IPS-18a (cell line): Measurements from ENCODE around the gene STK32B.

Experiments
- H3K27ac ChIP-seq: one replicate; pipeline ENCODE4 v1.5.1; 2013; ENCODE audit warnings: low read length
- H3K27me3 ChIP-seq: one replicate; pipeline ENCODE4 v1.6.1; 2013; ENCODE audit warnings: mild to moderate bottlenecking, low read length; ENCODE audit not compliant: control insufficient read depth, insufficient read depth
- H3K36me3 ChIP-seq: one replicate; pipeline ENCODE4 v1.6.1; 2013; ENCODE audit warnings: low read depth, low read length; ENCODE audit not compliant: control insufficient read depth
- H3K4me1 ChIP-seq: one replicate; pipeline ENCODE4 v1.6.1; 2013; ENCODE audit warnings: low read depth, low read length; ENCODE audit not compliant: control insufficient read depth
- H3K4me3 ChIP-seq: one replicate; pipeline ENCODE4 v1.5.1; 2013; ENCODE audit warnings: low read length
- H3K9ac ChIP-seq: one replicate; pipeline ENCODE4 v1.6.1; 2013; ENCODE audit warnings: mild to moderate bottlenecking, low read length, moderate library complexity
- H3K9me3 ChIP-seq: one replicate; pipeline ENCODE4 v1.6.1; 2013; ENCODE audit warnings: low read depth, low read length; ENCODE audit not compliant: control insufficient read depth

STK32B gene

DNA sequence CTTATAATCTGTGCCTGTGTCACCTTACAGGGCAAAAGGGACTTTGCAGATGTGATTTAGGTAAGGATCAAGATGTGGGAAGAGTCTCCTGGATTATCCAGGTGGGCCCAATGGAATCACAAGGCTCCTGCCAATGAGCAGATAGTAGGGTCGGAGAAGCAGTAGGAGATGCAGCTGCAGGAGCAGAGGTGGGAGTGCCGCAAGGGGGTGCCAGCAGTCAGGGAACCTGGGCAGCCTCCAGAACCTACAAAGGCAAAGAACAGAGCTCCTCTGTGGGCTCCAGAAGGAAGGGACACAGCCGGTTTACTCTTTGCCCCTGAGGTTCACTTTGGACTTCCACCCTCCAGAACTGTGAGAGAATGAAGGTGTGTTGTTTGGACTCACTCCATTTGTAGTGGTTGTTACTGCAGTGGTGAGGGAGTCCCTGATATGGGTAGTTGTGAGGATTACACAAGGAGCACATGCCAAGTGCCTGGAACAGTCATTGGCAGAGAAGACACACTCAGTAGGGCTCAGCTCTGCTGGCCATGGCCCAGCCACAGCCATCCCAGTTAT is 338.6 kb downstream of the STK32B start:
- Histone ChIP-seq H3K27ac (no peak overlapping the region), H3K36me3 (no peaks in the 10 kb centered on the region), H3K4me3 (no peak overlapping the region), H3K9ac (no peak overlapping the region), H3K27me3 (no peaks in the 10 kb centered on the region), H3K9me3 (no peaks in the 10 kb centered on the region), H3K4me1 (no peaks in the 10 kb centered on the region)

GRCh38 chr4:5391492-5391891 is 340.2 kb downstream of the STK32B start:
- Histone ChIP-seq H3K36me3 (no peaks in the 10 kb centered on the region), H3K9me3 (no peaks in the 10 kb centered on the region), H3K9ac (no peak overlapping the region), H3K4me1 (no peaks in the 10 kb centered on the region), H3K4me3 (no peak overlapping the region), H3K27ac (no peak overlapping the region), H3K27me3 (no peaks in the 10 kb centered on the region)

GRCh38 chr4:5393911-5394513 is 342.7 kb downstream of the STK32B start:
- H3K9me3 ChIP-seq = no peaks in the 10 kb centered on the region
- no peak overlapping the region for H3K4me3 ChIP-seq
- H3K27me3 ChIP-seq = no peaks in the 10 kb centered on the region

DNA sequence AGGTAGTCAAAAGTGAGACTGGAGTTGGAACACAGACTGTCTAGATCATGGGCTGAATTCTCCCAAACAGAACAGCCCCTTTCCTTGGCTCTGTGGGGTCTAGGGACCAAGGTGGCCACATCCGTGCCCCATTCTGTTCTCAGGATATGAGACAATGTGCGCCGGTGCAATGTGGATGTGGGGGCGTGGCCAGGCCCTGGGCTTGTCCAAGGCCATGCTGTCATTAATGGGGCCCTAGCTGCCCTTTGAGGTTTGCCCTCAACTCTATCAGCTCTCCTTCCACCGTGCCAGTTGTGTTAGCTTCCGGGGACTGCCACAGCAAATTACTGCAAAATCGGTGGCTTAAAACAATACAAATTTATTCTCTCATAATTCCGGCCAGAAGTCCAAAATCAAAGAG is 344.5 kb downstream of the STK32B start:
- Histone ChIP-seq H3K36me3 (no peaks in the 10 kb centered on the region), H3K4me1 (no peaks in the 10 kb centered on the region), H3K4me3 (no peak overlapping the region), H3K9me3 (no peaks in the 10 kb centered on the region), H3K27ac (no peak overlapping the region), H3K9ac (no peak overlapping the region), H3K27me3 (no peaks in the 10 kb centered on the region)

More at GRCh38 chr4:5393911-5394513, 342.7 kb downstream of the STK32B start:
- Histone ChIP-seq H3K27ac (no peak overlapping the region), H3K4me1 (no peaks in the 10 kb centered on the region), H3K36me3 (no peaks in the 10 kb centered on the region), H3K9ac (no peak overlapping the region)

GRCh38 chr4:5398056-5398455 is 346.8 kb downstream of the STK32B start:
- Histone ChIP-seq H3K4me3 (no peak overlapping the region), H3K27me3 (no peaks in the 10 kb centered on the region), H3K4me1 (no peaks in the 10 kb centered on the region), H3K27ac (no peak overlapping the region), H3K36me3 (no peaks in the 10 kb centered on the region), H3K9me3 (no peaks in the 10 kb centered on the region), H3K9ac (no peak overlapping the region)

DNA sequence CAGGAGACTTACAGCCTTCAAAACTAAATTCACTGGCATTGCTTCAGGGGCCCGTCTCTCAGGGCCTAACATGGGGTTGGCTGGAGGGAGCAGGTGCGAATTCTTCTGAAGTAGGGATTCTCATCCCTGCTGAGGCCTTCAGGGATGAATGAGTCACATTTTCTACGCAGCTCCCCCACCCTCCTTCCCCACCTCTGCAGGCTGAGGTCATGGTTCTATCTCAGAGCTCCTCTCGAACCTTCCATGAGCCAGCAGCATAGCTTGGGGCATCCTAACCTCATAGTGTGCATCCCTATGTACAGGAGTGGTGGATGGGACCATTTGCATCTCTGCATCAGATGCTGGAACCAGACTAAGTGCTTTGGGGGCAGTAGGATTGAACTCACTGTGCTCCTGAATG is 347.8 kb downstream of the STK32B start:
- no peaks in the 10 kb centered on the region for H3K36me3 ChIP-seq
- no peak overlapping the region for H3K9ac ChIP-seq
- no peaks in the 10 kb centered on the region for H3K4me1 ChIP-seq
- no peak overlapping the region for H3K4me3 ChIP-seq
- no peak overlapping the region for H3K27ac ChIP-seq
- H3K9me3 ChIP-seq = no peaks in the 10 kb centered on the region
- H3K27me3 ChIP-seq = no peaks in the 10 kb centered on the region

GRCh38 chr4:5399790-5400421 is 348.6 kb downstream of the STK32B start:
- H3K36me3 ChIP-seq = no peaks in the 10 kb centered on the region
- H3K9me3 ChIP-seq = no peaks in the 10 kb centered on the region
- no peak overlapping the region for H3K4me3 ChIP-seq
- H3K27ac ChIP-seq = no peak overlapping the region
- H3K27me3 ChIP-seq = no peaks in the 10 kb centered on the region
- H3K4me1 ChIP-seq = no peaks in the 10 kb centered on the region
- H3K9ac ChIP-seq = no peak overlapping the region

- H3K36me3 ChIP-seq = no peaks in the 10 kb centered on the region
- no peak overlapping the region for H3K27ac ChIP-seq
- H3K9me3 ChIP-seq = peaks cover 17% of the 10 kb centered on the region
- no peak overlapping the region for H3K9ac ChIP-seq
- H3K4me1 ChIP-seq = no peaks in the 10 kb centered on the region
- no peaks in the 10 kb centered on the region for H3K27me3 ChIP-seq
- no peak overlapping the region for H3K4me3 ChIP-seq
Measured at GRCh38 chr4:5403746-5404497, 352.6 kb downstream of the STK32B start.

DNA sequence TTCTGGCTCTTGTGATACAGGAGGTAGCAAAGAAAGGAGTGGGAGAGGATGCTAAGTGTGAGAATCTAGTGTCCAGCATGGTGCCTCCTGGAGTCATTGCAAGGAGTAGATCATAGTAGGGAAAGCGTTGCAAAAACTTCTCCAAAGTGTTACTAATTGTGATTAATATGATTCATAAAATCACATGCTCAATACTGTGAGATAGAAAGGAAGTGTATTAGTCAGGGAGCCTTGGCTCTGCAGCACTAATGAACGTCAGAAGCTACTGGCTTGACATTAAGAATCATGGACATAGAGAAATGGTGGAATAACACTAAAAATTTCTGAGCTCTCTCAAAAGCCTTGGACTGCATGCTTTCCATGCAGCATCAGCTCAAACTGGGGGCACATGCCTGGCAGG is 358.0 kb downstream of the STK32B start:
- H3K4me1 ChIP-seq = no peaks in the 10 kb centered on the region
- H3K9me3 ChIP-seq = peaks cover 17% of the 10 kb centered on the region

DNA sequence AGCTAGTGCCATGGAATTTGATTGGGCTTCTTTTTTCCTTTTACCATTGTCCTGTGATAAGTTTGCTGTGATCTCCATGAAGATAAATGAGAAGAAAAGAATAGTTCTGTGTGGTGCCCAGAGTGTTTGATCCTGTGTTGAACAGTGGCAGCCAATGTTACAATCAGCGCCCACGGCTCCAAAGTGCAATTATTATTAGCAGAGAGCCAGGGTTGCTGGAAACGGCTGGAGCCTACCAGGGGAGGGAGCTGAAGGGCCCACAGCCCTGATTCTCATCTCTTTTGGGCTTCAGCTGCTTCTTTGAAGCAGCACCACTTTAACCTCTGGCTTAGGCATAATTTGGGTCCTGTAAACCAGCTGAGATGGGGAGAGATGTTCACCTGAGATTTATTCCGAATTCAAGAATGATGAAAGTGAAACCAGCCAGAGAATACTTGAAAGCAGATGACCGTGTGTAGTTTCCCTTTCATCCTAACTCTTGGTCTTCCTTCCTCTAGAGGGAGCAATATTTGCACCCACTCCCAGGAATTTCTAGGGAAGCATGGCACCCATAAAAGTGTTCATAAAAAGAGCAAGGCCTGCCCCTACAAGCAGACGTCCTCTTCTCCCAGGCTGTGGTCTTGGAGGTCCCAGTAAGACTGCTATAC is 358.8 kb downstream of the STK32B start:
- no peaks in the 10 kb centered on the region for H3K36me3 ChIP-seq
- no peak overlapping the region for H3K9ac ChIP-seq
- H3K9me3 ChIP-seq = peaks cover 15% of the 10 kb centered on the region
- no peak overlapping the region for H3K27ac ChIP-seq
- H3K27me3 ChIP-seq = no peaks in the 10 kb centered on the region
- no peak overlapping the region for H3K4me3 ChIP-seq
- no peaks in the 10 kb centered on the region for H3K4me1 ChIP-seq

More for the DNA sequence above, 358.0 kb downstream of the STK32B start:
- no peak overlapping the region for H3K9ac ChIP-seq
- no peaks in the 10 kb centered on the region for H3K27me3 ChIP-seq
- H3K36me3 ChIP-seq = no peaks in the 10 kb centered on the region
- H3K27ac ChIP-seq = no peak overlapping the region
- no peak overlapping the region for H3K4me3 ChIP-seq

DNA sequence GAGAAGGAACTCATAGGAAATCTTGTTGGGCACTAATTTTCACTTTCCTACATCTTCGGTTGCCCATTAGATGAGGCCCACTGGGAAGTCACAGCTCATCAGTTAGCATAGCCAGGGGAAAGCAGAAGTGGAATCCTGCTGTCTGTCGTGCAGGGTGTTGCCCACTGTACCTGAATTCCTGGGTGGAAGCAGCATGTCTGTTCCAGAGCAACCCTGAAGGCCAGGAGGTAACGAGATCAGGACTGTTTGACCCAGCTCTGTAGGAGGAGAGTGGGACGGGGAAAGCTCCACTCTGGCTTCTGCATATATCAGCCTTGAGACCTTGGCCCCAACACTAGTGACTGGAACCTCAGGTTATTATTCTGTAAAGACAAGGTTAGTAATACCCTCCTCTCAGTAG is 361.0 kb downstream of the STK32B start:
- H3K4me3 ChIP-seq = no peak overlapping the region
- H3K4me1 ChIP-seq = no peaks in the 10 kb centered on the region
- no peaks in the 10 kb centered on the region for H3K9me3 ChIP-seq
- H3K27ac ChIP-seq = no peak overlapping the region
- no peak overlapping the region for H3K9ac ChIP-seq
- H3K36me3 ChIP-seq = no peaks in the 10 kb centered on the region
- H3K27me3 ChIP-seq = no peaks in the 10 kb centered on the region
